HPDE6-E6E7 (cell line): ENCODE measurements around the gene SZT2.
"Not testable (repeated sequence)": the region's sequence is repeated elsewhere in the genome, so short reads cannot be mapped to it uniquely, and the experiment has no call there.

Source experiments
- DNase-seq: peaks from one replicate; pipeline ENCODE4 v3.0.0; 2011; ENCODE audit warnings: missing footprints; ENCODE audit errors: extremely low spot score

Gene SZT2

GRCh38 chr1:43484367-43484766 lies 94.7 kb downstream of the SZT2 start:
- DNase-seq: no peak

GRCh38 chr1:43488165-43488564 lies 98.5 kb downstream of the SZT2 start:
- no peak for DNase-seq

- DNase-seq: no peak
Measured at GRCh38 chr1:43491061-43491460, 101.4 kb downstream of the SZT2 start.

- no peak for DNase-seq
Measured at GRCh38 chr1:43492826-43493225, 103.1 kb downstream of the SZT2 start.

DNA sequence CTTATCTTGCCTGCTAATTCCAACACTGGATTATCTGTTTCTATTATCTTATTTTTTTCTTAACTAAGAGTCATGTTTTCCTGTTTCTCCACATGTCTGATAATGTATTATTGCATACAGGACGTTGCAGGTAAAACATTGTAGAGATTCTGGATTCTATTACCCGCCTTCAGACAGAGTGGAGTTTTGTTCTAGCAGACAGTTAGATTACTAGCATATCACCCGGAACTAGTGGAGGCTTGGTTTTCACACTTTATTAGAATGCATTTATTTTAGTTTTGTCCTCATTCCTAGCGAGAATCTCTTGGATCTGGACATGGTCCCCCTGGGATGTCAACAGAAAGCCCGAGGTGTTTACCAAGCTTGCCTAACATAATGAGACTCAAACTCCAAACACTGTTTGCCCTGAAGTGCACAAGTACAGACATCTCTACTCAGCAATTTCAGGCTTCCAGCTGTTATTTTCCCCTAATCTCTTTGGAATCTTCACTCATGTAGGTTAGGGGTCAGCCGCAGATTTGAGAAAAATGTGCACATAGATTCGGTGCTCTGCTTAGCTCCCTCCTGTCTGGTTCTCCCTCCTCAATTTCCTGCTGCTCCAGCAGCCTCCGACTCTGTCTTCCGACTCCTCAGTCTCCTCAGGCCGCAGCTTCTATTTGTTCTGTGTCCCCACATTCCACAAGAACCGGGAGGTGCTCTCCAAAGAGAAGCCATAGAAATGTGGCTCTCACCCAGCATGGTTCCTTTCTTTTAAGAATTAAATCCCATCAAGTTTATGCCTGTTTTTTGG lies 104.2 kb downstream of the SZT2 start:
- no peak for DNase-seq

DNA sequence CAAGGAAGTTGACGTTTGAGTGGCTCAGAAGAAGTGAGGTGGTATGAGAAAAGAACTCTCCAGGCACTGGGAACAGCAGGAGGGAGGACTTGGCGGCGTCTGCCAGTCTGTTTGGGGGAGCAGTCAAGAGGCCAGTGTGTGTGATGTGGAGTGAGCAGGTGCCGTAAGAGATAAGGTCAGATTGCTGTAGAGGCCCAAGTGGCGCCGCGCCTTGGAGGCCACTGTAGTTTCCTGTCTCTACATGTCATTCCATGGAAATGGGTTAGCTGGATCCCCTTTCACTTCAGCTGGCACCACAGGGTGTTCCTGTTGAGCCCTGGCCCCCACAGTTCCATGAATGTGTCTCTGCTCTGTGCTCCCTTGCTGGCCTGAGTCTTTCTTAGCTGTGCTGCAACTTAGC lies 105.5 kb downstream of the SZT2 start:
- DNase-seq: no peak

DNA sequence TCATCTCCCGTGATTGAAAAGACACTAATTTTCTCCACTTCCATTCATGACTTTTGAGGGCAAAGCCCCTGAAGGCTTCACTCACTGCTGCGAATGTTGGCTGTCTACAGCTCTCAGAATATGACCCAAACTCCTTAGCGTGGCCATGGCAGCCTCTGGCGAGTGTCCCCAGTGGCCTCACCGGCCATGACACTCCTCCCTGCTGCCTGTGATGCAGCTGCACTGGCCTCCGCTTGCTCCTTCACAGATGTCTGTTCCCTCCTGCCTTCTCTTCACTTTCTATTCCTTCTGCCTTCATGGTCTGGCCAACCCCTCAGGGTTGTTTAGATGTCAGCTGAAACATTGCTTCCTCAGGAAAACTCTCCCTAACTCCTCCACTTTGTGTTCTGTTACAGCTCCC lies 110.2 kb downstream of the SZT2 start:
- DNase-seq: no peak

DNA sequence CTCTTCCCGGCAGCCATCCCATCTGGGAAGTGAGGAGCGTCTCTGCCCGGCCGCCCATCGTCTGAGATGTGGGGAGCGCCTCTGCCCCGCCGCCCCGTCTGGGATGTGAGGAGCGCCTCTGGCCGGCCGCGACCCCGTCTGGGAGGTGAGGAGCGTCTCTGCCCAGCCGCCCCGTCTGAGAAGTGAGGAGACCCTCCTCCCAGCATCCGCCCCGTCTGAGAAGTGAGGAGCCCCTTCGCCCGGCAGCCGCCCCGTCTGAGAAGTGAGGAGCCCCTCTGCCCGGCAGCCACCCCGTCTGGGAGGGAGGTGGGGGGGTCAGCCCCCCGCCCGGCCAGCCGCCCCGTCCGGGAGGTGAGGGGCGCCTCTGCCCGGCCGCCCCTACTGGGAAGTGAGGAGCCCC lies 112.1 kb downstream of the SZT2 start:
- DNase-seq: not testable (repeated sequence)

- DNase-seq: no peak
Measured at GRCh38 chr1:43503534-43503933, 113.8 kb downstream of the SZT2 start.
